Stimulated activated CD4-positive, alpha-beta T cell treated with anti-CD3 and anti-CD28 coated beads, Interleukin-4, amount 100 ng/mL, for 48 hours (primary cell): Measurements from ENCODE around the gene ISL2.

Experiments used
- DNase-seq, 2 donors: peaks; one replicate each; pipeline ENCODE4 v3.0.0-alpha.2; 2020; ENCODE audit warnings: low read depth in 2 of 2

ISL2 gene

GRCh38 chr15:76342058-76342381, 5.4 kb downstream of the ISL2 start:
- DNase-seq = no peak

GRCh38 chr15:76342382-76343201, 6.0 kb downstream of the ISL2 start:
- DNase-seq = no peak

DNA sequence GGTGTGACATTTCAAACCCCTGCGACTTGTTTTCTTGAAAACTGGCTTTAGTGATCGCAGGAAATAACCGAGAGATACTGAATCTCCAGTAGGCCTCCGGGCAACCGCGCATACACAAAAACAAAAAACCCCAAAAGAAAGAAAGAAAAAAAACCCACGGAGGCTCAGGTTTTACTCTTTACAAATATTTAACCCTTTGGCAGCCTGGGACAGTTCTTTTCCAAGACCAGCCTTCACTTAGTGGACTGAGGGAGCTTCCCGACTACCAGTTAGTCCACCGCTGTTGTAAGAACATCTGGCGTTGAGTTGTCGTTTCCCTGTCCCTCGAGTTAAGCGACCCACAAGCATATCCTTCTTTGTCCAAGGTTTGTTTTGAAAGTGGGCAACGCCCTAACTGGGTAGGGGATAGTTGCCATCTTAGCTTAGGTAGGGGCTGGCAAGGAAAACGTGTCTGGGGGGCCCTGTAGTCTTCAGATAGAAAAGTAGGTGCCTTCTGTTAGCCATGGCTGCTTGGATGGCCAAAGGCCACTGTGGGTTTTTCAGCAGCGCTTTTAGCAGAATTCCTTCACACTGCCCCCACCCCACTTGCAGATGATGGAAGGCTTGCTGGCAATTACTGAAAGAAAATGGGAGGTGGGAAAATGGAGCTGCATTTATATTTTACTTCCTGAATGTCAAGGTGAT, 6.9 kb downstream of the ISL2 start:
- no peak for DNase-seq

DNA sequence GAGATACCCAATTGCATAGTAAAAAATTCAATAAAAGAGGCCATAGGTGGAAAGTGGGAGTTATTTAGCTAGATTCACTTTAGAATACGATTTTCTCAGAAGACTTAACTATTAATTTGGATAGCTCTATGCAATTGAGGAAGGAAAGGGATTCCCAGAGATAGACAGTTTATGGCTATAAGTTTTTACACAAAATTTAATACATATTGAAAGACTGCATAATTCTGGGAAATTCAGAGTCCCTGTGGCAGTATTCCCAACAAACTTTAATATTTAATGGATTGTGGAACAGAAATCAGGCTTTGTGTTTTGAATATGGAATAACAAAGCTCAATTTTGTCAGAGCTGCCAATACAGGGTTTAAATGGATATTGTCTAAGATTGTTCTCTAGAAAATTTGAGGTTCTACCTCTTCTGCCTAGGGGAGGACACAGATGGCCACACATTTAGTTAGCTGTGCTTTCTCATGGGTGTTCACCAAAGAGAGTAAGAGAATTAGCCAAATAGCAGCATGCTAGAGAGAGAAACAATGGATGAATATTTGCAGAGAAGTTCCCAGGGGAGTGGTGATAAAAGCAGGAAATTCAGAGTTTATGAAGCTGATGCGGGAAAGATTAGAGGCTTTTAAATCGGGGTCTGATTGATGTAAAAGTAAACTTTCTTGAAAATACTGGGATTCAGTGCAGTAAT, 8.5 kb downstream of the ISL2 start:
- no peak for DNase-seq

DNA sequence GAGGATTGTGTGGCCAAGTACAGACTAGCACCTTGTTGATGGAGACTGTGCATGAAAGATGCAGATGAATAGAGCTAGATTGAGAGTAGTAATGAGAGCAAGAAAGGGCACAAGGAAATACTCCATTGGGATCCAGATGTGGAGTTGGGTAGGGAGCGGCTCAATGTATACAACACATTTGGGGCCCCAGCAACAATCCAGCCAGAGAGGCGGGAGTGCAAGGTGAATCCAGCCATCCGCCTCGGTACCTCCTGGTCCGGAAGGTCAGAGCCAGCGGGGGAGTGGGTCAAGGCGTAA, 9.0 kb downstream of the ISL2 start:
- DNase-seq = no peak

GRCh38 chr15:76345880-76346668, 9.5 kb downstream of the ISL2 start:
- DNase-seq = no peak

GRCh38 chr15:76346669-76347481, 10.3 kb downstream of the ISL2 start:
- no peak for DNase-seq

DNA sequence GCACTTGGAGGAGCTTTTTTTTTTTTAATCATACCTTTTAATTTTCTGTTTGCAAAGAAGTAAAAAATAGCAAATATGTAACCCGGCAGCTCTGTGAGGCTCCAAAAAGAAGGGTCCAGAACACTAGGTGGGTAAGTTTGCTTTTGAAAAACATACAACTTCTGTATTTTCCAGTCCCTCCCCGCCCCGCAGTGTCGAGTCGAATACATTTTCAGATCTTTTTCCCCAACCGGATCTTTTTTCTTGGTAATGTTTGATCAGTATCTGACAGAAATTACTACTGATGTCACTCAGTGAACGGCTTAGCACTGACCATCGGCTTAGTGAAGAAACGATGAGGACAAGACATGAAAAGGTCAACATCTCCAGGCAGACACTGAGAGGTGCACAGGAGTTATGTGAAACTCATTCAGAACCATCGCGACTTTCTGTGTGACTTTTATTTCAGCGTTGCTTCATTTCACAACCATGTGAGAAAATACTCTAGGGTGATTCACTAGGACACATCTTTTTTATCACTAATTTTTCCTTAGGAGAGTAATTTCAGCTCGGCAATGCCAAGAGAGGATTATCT, 11.0 kb downstream of the ISL2 start:
- no peak for DNase-seq

DNA sequence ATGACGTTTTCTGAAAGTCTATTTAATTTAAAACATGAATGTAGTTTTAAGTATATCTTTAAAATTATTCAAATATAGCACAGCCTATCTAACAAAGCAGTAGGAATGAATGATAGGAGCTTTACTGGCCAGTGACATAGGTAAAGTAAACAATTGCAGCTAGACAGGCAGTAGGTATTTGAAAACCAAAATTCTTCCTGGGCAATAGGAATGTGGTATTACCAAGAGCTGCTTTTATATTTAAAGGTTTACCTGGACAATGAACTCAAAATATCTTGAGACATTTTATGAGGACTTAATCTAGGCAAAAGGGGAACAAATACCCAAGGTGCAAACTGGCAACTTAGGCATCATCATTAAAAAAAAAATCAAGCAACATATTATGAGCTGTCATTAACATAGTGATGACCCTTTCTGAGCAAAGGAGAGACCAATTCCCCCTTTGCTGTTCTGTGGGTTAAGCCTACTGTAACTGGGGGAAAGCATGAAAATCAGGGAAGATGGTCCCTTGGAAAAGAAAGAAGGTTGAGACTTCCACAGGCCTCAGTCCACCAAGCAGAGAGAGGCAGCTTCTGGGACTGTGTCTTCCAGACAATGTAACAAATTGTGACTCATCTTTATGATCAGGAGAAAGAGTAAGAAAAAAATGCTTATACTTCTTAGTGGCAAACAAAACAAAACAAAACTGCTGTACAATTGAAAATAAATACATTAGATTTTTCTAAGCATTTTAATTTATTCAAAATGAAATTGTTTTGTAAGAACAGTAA, 12.9 kb downstream of the ISL2 start:
- DNase-seq = no peak

- DNase-seq = no peak
Measured at GRCh38 chr15:76353023-76353577, 16.5 kb downstream of the ISL2 start.

- DNase-seq = no peak
Measured at GRCh38 chr15:76353903-76354302, 17.3 kb downstream of the ISL2 start.

DNA sequence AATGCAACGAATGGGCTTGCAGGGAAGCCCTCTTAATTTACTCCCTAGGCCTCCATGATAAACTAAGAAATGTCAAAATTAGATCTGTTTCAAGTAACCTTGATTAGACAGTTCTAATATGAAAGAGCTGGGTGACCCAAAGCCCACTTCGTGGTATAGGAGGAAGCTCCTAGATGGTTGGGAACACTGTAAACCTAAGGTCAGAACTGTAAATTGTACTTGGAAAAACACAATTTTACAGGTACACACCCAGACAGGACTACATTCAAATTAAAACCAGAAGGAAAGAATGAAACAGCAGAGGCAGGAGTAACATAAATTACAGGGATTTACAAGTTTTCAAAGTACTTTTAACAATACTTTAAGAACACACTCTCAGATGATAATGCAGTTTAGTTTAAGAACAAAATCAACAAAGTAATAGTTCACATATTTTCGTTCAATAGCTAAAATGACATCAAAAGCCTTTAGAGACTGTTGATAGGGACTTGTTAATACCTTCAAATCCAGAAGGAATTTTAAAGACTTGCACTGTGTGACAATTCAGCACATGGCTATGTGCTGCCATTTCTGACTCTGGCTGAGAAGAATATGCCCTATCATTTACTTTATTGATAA, 18.4 kb downstream of the ISL2 start:
- DNase-seq = no peak

GRCh38 chr15:76358453-76358852, 21.9 kb downstream of the ISL2 start:
- no peak for DNase-seq

- DNase-seq = no peak
Measured at GRCh38 chr15:76359152-76359551, 22.6 kb downstream of the ISL2 start.

DNA sequence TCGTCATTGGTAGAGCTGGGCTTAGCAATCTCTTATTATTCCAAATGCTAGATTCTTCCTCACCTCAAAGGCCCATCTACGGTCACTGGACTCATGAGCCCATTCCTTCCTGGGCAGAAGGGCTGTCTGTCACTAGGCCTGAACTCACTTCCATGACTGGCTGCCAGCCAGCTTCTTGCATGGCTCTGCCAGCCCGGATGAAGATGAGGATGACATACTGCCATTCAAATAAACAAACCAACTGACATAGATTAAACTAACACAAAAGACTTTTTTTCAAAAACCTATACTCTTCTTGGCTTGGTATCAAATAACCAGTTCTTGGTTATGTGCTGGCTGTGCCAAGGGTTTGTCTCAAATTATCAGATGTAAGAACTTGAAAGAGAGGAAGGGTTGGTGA, 23.8 kb downstream of the ISL2 start:
- no peak for DNase-seq

DNA sequence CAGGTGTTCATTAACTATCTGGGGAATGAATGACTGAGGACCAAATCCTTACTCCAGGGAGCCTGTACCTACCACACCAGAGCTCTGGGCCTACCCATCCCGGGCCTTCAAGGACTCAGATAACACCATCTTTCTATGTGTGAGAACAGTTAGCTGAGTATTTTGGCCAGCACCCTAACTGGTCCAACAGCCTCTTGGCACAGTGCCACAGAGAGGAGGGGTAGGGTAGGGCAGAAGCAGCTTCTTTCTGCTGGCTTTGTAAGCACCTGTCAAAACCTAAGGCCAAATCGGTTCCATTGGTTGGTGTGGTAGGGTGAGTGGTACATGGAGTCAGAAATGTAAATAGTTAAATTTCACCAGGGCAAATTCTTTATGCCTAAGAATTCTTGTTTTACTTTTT, 26.7 kb downstream of the ISL2 start:
- DNase-seq = no peak

- no peak for DNase-seq
Measured at GRCh38 chr15:76366714-76367113, 30.1 kb downstream of the ISL2 start.

DNA sequence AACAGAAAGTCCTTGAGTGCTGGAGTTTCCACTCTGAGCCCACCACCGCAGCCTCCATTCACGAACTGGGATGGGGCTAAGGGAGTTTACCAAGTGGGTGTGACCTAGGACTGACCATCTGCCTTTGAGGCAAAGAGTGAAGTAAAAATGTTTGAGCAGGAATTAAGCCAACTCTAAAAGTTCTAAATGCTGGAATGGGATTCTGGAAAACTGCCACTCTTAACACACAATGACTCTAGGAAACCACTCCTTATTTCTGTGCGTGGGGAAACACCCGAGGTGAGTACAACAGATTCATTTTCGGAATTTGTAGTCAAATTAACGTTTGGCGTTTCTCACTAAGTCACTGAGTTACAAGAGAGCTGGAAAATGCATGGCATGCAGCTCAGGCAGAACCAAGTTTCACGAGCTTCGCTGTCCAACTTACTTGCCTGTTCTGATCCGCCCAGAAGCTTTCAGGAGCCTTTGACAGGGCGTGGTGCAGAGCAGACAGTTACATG, 31.6 kb downstream of the ISL2 start:
- DNase-seq = no peak

DNA sequence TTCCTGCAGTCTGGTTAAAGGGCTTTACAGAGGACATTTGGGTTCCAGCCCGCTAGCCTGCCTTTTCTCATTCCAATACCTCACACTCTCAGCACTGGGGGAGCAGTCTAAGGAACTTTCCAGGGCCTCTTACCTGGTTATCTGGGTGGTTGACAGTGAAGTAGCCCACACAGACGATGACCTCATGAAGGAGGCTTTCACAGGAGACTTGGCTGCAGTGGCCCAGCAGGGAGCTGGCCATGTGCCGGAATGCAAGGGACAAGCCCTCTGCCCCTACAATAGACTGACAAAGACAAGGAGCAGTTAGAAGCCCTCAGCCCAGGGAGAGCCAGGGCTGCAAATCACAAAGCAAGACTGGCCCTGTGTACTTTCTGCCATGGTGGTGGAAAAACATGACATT, 39.5 kb downstream of the ISL2 start:
- no peak for DNase-seq
